Forelimb muscle (tissue), 1 donor: ENCODE results near the gene ARSJ. TPM values are rescaled to one million over a fixed set of nuclear protein-coding genes. Genes with fewer than 3 reads are reported as not detected.
A peak's percentile ranks its signal among the peaks of the same experiment; 100 is the strongest.

Source experiments
- DNase-seq: peaks from one replicate; pipeline ENCODE4 v3.0.0-alpha.2; 2013; ENCODE audit warnings: low read depth
- polyA plus RNA-seq: library from polyadenylated mRNA; unstranded; fragments of 120-200 nt; gene quantifications from one replicate; pipeline ENCODE4 v1.2.1, GENCODE V29; 2013; ENCODE audit not compliant: insufficient read length

Gene ARSJ
- polyA plus RNA-seq, 1 donor, result 3.9 TPM

GRCh38 chr4:113901994-113902787 is 77.3 kb downstream of the ARSJ start:
- no peak for DNase-seq

GRCh38 chr4:113899271-113900070 is 80.0 kb downstream of the ARSJ start:
- DNase-seq, result no peak

DNA sequence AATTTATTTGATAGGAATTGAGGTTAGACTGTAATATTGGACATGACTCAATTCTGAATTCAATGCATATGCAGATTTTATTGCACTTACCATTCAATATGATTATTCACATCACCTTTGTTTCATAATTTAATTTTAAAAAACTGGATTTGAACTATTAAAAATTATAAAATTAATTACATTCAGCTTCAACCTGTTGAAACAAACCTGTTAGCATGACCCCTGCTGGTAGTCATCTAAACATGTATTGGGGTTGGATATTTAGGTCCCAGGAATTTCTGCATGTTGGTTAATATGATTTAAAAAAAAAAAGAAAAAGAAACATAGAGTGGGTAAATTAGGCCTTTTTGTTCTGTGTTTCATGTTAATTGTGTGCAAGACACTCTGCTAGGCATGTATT is 85.9 kb downstream of the ARSJ start:
- no peak for DNase-seq

GRCh38 chr4:113888006-113888405 is 91.4 kb downstream of the ARSJ start:
- no peak for DNase-seq

- DNase-seq, result no peak
These were observed 94.2 kb downstream of the ARSJ start for GRCh38 chr4:113885291-113885690.

DNA sequence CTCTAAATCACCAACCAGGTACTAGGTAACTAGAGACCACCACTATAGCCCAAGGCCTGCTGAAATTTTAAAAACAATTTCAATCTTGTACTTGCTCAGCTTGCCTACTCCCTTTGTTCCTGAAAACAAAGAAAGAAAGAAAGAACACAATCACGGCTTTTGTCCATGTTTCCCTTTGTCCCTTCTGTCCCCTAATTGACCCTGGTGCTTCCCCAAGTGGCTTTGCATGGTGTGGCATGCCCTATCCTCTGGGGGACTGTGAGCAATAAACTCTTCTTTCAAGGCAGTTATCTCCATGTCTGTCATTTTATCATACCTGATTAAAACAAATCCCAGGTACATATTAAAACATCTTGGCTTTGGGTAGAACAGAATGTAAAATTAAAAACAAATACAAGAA is 94.8 kb downstream of the ARSJ start:
- no peak for DNase-seq

- DNase-seq, result no peak
These were observed 96.8 kb downstream of the ARSJ start for GRCh38 chr4:113882668-113883067.

- no peak for DNase-seq
These were observed 98.2 kb downstream of the ARSJ start for GRCh38 chr4:113881256-113881655.

DNA sequence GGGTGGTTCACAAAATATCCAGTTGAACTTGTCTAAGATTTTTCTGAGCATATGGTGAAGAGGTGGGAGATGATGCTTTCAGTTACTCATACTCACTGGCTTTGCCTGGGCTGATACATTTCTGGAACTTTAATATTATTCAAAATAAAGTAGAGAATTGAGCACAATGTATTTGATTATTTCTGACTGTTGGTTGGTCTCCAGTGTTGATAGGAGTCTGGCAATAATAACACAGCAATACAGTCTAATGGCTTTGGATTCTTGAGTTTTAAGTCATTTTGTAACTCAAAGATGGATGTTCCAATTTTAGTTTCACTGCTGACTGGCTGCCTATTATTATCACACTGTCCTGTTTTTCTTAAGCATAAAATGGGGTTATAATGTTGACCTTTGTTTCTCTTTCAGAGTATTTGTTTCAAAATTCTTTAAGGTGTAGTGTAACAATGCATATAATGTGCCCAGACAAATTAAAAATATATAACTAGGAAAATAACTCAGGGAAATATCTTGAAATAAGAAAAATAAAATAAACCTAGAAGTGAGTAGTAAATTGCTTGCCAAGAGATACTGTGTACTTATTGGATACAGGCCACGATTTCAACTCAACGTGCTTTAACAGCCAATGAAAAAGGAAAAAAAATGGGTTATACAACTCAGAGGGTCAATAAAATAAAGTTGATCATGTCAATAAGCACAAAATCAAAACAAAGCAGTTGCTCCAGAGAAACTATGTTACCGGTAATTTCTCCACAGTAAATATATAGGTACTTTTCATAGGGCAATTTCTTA is 99.0 kb downstream of the ARSJ start:
- DNase-seq, result peak; percentile 38

DNA sequence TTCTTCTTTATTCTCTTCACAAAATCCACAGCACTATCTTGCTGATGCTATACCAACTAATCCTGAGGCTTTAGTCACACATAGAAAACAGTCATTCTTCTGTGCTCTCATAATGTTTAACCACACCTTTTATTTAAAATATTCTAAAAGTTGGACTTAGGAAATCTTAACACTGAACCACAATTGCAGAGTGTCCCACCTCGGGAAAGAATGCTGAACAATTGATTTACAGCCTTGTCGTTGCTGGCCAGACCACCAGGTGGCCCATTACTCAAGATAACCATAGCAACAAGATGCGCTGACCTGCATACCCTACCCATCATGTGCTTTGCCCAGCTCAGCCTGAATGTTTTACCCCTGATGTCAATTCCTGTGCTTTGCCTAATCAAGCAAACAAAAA is 100.8 kb downstream of the ARSJ start:
- DNase-seq, result no peak

GRCh38 chr4:113874480-113874879 is 105.0 kb downstream of the ARSJ start:
- no peak for DNase-seq

DNA sequence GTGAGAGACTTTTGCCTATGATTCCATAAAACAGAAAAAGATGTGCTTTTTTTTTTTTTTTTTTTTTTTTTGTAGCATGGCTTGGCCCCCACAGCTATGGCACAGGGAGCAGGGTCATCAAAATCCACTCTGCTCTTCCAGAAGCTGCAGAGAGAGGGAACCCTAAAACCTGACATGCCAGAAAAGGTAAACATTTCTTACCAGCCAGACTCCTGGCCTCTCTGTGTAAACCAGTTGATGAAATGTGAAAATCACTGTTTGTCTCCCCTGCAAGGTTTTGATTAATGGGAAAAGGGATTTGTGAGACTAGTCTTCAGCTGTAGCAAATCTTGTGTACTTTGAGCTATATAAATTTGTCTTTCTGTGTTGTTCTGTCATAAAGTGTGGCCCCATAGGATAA is 105.9 kb downstream of the ARSJ start:
- no peak for DNase-seq

DNA sequence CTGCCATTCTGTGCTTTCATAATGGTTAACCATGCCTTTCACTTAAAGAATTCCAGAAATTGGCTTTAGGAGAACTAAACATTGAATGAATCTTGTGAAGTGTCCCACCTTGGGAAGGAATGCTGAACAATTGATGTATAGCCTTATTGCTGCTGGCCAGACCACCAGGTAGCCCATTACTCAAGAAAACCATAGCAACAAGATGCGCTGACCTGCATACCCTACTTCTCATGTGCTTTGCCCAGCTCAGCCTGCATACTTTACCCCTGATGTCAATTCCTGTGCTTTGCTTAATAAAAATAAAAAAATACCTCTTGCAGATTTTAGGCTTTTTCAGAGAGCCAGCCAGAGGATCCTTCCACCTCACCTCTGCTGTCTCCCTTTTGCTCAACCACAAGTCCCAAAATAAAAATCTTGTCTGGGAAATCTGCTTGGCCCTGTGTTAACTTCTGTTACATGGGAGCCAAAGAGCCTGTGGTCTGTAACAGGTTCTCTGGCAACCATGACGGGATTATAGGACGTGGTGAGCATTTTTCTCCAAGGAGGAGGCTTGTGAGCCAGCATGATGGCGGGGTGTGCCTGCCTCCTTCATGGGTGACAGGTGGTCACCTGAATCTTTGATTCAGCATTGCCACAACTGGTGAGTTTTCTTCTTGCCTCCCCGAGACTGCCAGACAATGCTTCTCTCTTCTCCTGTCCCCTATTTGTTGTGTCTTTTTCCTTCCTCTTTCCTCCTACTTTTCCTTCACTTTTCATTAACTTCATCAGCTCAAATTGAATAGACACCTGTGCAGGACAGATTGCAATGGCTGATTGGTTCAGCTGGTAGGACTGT is 106.8 kb downstream of the ARSJ start:
- DNase-seq, result no peak

- no peak for DNase-seq
These were observed 108.4 kb downstream of the ARSJ start for GRCh38 chr4:113871080-113871479.

DNA sequence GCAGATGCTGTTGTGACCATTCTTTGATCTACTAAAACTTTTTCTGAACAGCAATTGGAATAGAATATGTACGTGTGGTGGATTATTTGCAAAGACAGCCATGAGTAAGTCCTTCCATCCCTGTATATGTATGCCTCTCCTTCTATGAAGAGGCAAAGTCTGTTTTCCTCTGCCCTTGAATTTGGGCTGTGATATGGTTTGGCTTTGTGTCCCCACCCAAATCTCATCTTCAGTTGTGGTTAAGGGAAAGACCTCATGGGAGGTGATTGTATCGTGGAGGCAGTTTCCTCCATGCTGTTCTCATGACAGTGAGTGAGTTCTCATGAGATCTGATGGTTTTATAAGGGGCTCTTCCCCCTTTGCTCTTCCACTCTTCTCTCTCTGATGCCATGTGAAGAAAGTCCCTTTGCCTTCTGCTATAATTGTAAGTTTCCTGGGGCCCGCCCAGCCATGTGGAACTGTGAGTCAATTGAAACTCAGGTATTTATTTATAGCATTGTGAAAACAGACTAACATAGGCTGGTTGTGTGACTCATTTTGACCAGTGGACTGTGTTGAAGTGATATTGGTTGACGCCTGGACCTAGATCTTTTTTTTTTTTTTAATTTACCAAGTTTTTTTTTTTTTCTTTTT is 109.6 kb downstream of the ARSJ start:
- DNase-seq, result no peak

- DNase-seq, result no peak
These were observed 112.8 kb downstream of the ARSJ start for GRCh38 chr4:113866611-113867010.

DNA sequence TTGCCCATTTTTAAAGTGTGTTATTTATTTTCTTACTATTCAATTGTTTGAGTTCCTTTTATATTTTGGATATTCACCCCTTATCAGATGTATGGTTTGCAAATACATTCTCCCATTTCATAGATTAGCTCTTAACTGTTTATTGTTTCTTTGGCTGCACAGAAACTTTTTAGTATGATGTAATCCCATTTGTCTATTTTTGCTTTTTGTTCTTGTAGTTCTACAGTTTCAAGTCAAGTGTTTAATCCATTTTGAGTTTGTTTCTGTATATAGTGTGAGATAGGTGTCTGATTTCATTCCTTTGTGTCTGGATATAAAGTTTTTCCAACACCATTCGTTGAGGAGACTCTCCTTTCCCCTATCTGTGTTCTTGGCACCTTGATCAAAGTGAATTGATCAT is 120.5 kb downstream of the ARSJ start:
- DNase-seq, result no peak

GRCh38 chr4:113851816-113852215 is 127.6 kb downstream of the ARSJ start:
- DNase-seq, result no peak
